HL-60 (cell line): ENCODE measurements around the gene DMRT1.

ENCODE experiments used
- CTCF ChIP-seq: IDR thresholded peaks from one replicate; pipeline ENCODE4 v1.5.1; 2011; ENCODE audit warnings: low read length, control low read depth, inconsistent platforms; ENCODE audit not compliant: insufficient read depth
- POLR2AphosphoS5 ChIP-seq: IDR thresholded peaks from 2 replicates; pipeline ENCODE4 v1.6.1; 2012; ENCODE audit warnings: low read depth

- TF ChIP-seq CTCF (peak; percentile 50), POLR2AphosphoS5 (no peak)
Observed at GRCh38 chr9:806285-807156, 35.0 kb upstream of the DMRT1 start.
